Measurements from ENCODE around the gene GYS1.
"Not testable (repeated sequence)": the region's sequence is repeated elsewhere in the genome, so short reads cannot be mapped to it uniquely, and the experiment has no call there.

GYS1 gene

DNA sequence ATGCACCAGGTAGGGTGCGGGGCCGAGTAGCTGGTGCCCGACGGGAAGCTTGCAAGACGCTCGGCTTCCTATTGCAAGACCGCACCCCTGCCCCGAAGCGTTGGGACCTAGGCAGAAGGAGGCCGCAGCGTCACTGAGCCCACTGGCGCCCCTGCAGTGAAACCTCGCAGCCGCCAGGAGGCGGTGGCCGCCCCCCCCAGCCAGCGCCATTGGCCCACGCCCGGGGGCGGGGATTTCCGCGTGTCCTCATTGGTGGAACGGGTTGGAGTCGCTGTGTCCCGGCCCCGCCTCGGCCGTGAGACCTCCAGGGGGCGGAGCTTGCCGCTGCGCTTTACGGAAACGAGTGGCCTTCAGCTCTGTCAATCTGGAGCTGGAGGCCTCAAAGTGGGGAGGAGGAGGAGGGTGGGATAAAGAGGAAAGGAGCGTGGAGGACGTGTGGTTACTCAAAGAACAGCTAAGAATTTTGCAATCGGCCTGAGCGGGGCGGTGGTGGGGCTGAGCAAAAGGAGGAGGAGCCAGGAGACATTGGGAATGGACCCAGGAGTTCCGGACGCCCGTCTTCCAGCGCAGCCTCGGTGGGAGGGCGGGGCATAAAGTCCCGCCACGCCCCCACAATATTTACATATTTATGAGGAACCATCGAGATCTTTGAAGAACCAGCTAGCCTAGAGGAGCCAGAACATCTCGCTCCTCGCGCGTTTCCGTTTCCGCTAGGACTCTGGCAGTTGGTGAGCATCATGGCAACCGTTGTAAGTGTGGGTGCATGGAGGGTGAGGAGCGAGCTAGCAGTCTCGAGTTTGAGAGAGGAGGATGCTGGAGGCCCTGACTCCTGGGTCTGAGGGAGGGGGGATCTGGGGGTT is at the start of gene GYS1, which contains the start of gene RUVBL2:
Gene GYS1, minus strand, starts transcription at position 135 of the 860 bp plus-strand sequence. CDS start 197 bp downstream, outside the sequence.
Gene RUVBL2, plus strand, starts transcription at position 713 of the 860 bp plus-strand sequence. Its CDS starts 25 bp downstream, at position 738.
- peak; percentile 100 for DNase-seq

DNA sequence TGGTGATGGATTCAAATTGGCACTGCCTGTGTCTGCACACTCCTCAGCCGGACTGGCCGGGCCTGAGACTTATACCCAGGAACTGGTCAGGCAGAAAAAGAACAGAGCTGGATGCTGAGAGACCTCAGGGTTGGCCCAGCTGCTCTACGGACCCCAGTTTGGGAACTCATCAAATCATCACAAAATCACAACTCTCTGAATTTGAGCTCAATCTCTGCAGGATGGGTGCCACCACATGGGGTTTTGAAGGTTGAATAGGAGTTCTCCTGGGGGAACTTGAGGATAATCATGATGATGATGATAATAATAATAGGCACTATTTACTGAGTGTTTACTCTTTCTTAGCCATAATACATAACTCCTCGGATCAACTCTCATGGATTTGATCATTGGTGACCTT is 49.6 kb upstream of the GYS1 start:
- not testable (repeated sequence) for DNase-seq

DNA sequence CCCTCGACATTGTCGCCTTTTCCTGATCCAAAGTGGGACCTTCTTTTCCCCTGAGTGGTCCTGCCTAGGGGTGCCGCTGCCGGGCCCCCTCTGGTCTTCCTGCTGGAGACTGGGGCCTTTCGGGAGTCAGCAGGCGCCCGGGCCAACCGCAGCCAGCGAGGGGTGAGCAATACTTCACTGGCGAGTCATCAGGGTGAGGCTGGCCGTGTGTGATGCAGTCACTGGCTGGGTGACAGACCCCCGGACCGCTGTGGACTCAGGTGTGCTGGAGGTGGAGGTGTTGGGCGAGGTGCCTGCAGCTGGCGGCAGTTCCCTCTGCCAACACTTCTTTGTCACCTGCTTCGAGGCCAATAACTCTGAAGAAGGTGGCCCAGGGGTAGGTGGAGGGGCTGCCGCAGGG is 49.1 kb upstream of the GYS1 start:
- no peak for DNase-seq

GRCh38 chr19:49039736-49040135 is 46.6 kb upstream of the GYS1 start:
- DNase-seq, result not testable (repeated sequence)

GRCh38 chr19:49038557-49039276 is 45.6 kb upstream of the GYS1 start:
- not testable (repeated sequence) for DNase-seq

GRCh38 chr19:49038111-49038510 is 45.0 kb upstream of the GYS1 start:
- DNase-seq, result not testable (repeated sequence)

DNA sequence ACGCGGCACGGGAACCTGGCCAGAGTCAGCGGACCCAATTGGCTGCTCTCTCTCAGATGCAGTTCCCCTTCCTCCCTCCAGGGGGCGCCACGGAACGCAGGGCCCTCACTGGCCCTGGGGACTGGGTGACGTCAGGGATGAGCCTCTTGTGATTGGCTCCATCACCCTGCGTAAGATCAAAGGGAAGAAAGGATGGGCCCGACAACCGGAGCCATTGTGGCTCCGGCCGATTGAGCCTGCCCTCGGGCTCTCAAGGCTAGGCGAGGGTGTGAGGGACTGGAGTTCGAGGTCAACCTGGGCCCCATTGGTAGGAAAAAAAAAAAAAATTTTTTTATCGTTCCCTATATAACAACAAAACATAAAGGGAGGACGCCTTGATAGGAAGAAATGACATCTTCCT is 43.7 kb upstream of the GYS1 start, which contains the start of gene CGB1:
Gene CGB1, minus strand, starts transcription at position 81 of the 400 bp plus-strand sequence. CDS start 184 bp downstream, outside the sequence.
- DNase-seq, result peak; percentile 46 to 56 (median 55)

- peak; percentile 44 to 57 (median 57) for DNase-seq
Measured at GRCh38 chr19:49031642-49032301, 38.7 kb upstream of the GYS1 start, which contains the start of gene CGB2. Gene CGB2 (plus strand): TSS chr19:49031890. CDS start chr19:49032096, 206 bp downstream.

DNA sequence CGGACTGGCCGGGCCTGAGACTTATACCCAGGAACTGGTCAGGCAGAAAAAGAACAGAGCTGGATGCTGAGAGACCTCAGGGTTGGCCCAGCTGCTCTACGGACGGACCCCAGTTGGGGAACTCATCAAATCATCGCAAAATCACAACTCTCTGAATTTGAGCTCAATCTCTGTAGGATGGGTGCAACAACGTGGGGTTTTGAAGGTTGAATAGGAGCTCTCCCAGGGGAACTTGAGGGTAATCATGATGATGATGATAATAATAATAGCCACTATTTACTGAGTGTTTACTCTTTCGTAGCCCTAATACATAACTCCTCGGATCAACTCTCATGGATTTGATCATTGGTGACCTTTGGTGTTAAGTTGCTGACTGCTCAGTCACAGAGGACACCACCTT is 37.2 kb upstream of the GYS1 start:
- not testable (repeated sequence) for DNase-seq

DNA sequence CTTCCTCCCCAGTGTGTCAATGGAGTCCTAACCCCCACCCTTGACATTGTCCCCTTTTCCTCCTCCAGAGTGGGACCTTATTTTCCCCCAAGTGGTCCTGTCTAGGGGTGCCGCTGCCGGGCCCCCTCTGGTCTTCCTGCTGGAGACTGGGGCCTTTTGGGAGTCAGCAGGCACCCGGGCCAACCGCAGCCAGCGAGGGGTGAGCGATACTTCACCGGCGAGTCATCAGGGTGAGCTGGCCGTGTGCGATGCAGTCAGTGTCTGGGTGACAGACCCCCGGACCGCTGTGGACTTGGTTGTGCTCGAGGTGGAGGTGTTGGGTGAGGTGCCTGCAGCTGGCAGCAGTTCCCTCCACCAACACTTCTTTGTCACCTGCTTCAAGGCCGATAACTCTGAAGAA is 36.6 kb upstream of the GYS1 start:
- not testable (repeated sequence) for DNase-seq

- not testable (repeated sequence) for DNase-seq
Measured at GRCh38 chr19:49028686-49029085, 35.6 kb upstream of the GYS1 start.

GRCh38 chr19:49025599-49025998 is 32.5 kb upstream of the GYS1 start:
- DNase-seq, result not testable (repeated sequence)

DNA sequence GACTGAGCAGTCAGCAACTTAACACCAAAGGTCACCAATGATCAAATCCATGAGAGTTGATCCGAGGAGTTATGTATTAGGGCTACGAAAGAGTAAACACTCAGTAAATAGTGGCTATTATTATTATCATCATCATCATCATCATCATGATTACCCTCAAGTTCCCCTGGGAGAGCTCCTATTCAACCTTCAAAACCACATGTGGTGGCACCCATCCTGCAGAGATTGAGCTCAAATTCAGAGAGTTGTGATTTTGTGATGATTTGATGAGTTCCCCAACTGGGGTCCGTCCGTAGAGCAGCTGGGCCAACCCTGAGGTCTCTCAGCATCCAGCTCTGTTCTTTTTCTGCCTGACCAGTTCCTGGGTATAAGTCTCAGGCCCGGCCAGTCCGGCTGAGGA is 32.0 kb upstream of the GYS1 start:
- DNase-seq, result not testable (repeated sequence)

DNA sequence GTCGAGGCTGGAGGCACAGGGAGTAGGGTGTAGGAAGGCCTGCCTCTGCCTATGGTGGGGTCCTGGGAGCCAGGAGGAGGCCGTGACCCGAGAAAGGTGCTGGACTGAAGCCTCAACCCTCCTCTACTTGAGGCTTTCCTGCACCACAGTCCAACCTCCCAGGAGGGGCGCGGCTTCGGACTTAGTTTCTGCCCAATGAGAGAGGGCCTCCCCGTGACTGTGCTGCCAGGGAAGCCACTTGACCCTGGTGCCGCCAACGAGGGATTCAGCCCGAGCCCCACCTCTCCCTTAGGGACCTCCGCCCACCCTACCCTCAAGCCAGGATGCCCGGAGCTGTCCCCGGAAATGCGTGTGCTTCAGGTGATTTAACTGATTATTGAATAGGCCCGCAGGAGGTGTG is 31.1 kb upstream of the GYS1 start, which contains the start of gene CGB3:
Gene CGB3, minus strand, starts transcription at position 101 of the 400 bp plus-strand sequence. CDS start 362 bp downstream, outside the sequence.
- DNase-seq, result not testable (repeated sequence)

- DNase-seq, result peak; percentile 48 to 62 (median 51)
Measured at GRCh38 chr19:49022116-49022515, 29.0 kb upstream of the GYS1 start.

GRCh38 chr19:49020931-49021895 is 28.1 kb upstream of the GYS1 start:
- DNase-seq, result peak; percentile 47 to 61 (median 54)

DNA sequence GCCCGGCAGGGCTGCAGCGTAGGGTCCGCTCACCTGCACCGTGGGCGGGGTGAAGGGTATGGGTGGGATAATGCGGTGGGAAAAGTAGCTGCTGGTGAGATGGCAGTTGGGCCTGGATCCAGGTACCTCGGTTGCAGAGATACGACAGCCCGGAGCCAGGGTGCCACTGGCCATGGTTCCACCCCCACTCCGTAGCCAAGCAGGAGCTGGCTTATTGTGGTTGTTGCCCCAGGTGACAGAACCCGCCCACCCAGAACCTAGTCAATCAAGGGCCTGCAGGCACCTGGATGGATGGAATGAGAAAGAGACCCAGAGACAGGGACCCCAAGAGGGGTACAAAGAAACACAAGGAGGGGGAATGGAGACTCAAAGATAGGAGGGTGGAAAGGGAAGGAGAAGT is 27.2 kb upstream of the GYS1 start:
- no peak for DNase-seq

DNA sequence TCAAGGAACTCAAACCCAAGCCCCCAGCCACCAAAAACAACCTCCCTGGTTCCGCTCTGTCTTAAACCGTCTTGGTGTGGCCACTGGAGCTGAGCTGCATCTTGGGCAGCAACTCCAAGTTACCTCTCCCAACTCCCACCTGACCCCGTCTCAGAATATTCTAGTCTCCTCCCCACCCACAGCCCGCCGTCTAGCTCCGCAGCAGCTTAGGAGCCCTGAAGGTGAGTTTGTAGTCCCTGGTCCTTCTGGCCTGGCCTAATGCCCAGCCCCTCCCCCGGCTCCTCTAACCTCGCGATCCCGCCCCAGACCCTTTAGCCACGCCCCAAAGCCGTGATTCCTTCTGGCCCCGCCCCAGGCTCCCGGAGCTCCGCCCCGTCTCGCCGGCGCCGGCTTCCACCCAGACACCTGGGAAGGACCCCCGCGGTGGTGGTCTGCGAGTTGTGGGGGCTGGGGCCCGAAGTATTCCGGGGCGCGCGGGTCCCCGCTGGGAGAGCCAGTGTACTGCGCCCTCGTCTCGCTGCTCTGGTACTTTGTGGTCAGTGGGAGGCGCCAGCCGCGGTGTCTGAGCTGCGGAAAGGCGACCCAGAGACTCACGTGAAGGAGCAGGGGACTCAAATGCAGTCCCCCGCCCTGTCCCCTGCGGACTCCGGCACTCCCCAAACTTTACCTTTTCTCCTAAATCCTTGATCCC is 26.3 kb upstream of the GYS1 start:
- peak; percentile 45 to 77 (median 59) for DNase-seq

- DNase-seq, result peak in 1 of 3 donors; percentile 26
Measured at GRCh38 chr19:49018388-49019241, 25.5 kb upstream of the GYS1 start.
